ENCODE data around the gene OSER1.
"Not testable (repeated sequence)": the region's sequence is repeated elsewhere in the genome, so short reads cannot be mapped to it uniquely, and the experiment has no call there.

Gene OSER1

GRCh38 chr20:44210406-44211176 lies at the start of gene OSER1:
Gene OSER1, minus strand, starts transcription at chr20:44210771. Its CDS starts 3,814 bp downstream, at chr20:44206957.
- no peak for FAIRE-seq

DNA sequence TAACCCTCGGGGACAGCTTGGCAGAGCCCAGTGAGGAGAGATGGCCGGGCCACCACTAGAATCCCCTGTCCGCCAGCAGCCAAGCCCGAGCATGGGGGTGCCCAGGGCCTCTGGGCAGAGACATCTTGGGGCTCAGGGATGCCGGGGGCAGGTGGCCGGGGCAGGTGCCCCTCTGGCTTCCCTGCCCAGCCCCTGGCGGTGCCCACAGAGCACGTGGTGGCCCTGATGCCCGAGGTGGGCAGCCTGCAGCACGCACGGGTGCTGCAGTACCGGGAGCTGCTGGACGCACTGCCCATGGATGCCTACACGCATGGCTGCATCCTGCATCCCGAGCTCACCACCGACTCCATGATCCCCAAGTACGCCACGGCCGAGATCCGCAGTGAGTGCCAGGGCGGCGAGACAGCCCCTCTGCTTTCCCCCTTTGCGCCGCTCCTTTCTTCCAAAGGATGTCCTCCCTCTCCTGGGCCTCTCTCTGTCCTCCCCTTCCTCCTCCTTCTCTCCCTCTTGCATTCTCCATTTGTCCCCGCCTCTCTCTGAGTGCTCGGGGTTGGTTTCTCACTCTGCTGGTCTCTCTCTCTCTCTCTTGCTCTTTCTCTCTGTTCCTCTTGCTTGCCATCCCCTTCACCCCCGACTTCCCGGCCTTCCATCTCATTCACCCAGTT lies 47.8 kb upstream of the OSER1 start:
- no peak for FAIRE-seq

- FAIRE-seq = no peak
These were observed 46.4 kb upstream of the OSER1 start for GRCh38 chr20:44256961-44257360.

DNA sequence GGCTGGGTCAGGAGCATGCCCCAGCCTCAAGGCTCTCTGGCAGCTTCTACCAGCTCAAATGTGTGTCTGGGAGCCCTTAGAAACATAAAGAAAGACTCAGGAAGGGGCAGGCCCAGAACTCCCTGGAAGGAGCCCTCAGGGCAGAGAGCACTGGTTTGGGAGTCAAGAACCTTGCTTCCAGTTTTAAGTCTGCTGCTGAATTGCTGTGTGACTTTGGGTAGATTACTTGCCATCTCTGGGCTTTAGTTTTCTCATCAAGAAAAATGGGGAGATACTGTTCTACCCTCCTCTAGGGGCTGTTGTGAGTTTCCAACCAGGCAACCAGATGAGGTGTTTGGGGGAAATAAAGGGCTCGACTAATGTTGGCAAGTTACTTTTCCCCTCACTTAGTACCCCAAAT lies 45.4 kb upstream of the OSER1 start:
- FAIRE-seq = no peak

GRCh38 chr20:44254073-44254472 lies 43.5 kb upstream of the OSER1 start:
- FAIRE-seq = no peak

DNA sequence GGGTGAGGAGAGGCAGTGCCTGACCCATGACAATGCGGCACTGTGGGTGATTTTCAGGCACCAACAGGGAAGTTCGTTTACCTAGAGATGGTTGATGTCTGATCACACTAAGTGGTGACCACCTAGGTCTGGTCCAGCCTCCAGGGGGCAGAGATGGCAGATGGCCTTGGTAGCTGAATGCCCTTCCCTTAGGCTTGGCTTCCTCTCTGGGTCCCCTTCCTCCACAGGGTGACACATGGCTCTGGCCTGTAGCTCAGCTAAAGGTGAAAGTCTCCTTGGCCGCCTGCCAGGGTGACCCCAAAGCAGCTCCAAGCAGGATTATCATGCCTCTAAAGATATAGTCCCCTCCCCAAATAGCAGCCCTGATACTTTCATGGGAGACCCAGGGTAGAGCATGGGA lies 43.0 kb upstream of the OSER1 start:
- FAIRE-seq = no peak

GRCh38 chr20:44251284-44251683 lies 40.7 kb upstream of the OSER1 start:
- no peak for FAIRE-seq

DNA sequence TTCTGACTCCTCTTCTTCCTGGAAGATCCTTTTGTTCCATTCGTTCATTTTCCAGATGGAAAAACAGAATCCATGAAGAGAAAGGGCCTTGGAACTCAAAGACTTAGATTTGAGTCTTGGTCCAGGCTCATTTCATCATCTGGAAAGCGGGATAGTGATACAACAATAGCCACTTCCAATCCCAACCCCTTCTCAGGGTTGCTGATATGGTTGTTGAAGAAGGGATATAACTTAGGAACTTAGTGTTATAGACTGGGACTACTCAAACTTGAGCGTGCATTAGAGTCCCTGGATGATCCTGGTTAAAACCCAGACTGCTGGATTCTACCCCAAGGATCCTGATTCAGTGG lies 37.8 kb upstream of the OSER1 start:
- no peak for FAIRE-seq

DNA sequence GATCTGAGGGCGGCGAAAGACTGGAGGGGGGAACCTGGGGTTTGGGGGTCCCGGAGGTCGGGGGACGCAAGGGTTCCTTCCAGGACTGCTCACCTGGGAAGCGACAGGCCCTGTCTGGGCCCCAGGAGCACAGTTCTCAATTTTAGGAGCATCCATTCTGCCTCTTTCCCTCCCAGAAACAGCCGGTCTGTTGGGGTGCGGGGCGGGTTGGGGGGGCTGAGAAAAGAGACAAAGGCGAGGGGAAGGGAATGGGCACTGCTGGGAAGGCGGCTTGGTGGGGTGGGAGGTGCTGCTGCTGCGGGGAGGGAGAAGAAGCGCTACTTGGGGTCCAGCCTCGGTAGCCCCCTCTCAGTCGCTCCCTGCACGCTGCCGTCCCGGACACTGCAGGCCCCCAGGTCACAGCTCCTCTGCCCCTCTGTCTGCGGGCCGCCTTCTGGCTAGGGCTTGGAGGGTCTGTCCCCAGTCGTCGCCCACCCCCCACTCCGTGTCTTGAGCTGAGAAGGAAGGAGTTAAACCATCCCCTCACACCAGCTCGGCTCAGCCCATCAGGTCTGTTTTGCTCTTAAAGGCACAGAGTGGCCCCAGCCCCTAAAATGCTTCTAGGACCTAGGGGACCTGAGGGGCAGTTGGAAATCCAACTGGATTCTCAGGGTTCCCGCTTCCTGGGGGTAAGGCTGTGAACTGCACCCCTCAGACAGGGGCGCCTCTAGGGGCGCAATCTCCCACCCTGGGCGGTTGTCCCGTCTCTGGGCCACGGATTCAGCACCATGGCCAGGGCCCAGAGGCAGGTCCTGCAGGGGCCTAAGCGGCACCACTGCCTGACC lies 37.2 kb upstream of the OSER1 start:
- no peak for FAIRE-seq

GRCh38 chr20:44247131-44247571 lies 36.6 kb upstream of the OSER1 start, which contains the start of gene GDAP1L1:
Gene GDAP1L1, plus strand, starts transcription at chr20:44247308. Its CDS starts 27 bp downstream, at chr20:44247335.
- FAIRE-seq = no peak

GRCh38 chr20:44245977-44246376 lies 35.4 kb upstream of the OSER1 start:
- FAIRE-seq = no peak

DNA sequence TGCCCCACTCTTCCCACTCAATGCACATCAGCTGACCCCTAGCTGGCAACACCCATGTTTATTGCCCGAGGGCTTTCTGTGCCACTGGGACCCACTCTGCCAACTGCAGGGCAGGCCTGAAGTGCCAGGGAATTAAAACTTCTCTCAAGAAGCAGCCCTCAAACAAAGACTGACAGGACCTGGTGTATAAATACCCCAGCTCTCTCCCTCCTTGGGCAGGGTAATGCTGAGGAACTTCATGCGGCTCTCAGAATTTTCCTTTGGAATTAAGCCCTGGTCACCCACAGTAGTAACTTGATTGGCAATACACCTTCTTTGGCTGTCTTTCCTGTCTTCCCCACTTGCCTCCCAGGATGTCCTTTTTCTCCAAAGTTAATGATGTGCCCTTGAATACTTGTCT lies 31.2 kb upstream of the OSER1 start:
- no peak for FAIRE-seq

- not testable (repeated sequence) for FAIRE-seq
These were observed 26.3 kb upstream of the OSER1 start for GRCh38 chr20:44236840-44237239.

GRCh38 chr20:44235702-44236101 lies 25.1 kb upstream of the OSER1 start:
- FAIRE-seq = no peak

DNA sequence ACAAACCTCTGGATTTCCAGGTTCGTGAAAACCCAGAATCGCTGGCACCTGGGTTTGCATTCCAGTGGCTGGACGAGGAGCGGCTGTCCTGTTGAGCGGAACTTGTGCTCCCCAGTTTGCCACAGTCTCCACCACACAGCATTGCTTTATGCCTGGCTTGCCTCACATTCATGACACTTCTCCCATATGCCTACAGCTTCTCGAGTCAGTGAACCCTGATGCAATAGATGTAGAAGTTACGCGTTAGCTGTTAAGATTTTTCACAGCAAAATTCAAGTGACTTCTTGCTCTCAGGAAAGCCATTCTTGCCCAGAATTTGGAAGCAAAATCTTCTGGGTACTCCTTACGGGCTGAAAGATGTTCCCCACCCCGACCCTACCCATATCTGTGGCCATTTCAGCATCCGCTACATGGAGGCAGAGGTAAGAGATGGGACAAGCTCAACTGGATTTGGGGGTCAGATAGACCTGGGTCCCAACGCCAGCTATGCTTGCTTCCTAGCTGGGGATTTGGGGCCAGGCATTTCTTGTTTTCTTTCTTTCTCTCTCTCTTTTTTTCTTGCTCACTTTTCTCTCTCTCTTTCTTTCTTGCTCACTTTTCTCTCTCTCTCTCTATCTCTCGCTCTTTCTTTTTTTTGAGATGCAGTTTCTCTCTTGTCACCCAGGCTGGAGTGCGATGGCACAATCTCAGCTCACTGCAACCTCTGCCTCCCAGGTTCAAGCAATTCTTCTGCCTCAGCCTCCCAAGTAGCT lies 24.2 kb upstream of the OSER1 start:
- FAIRE-seq = no peak

DNA sequence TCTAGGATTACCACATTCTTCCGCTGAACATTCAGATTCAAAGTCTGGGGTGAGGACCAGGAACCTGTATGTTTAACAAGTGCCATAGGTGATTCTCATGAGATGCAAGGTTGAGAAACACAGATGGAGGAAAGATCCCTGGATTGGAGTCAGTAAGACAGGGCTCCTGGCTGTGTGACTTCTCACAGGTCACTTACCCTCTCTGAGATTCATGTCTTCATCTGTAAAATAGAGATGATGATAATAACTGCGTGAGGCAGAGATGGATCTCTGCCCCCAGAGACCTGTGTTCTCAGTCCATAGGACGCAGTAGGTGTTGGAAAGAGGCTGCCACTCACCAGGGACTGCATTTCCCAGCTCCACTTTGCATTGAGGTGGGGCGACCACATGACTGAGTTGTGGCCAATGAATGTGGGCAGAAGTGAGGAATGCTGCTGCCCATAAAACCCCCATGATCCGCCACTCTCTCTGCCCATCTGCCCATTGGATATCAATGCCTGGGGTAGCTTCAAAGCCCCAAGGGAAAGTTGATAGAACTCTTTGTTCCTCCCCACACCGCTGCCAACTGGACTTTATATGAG lies 23.0 kb upstream of the OSER1 start:
- FAIRE-seq = no peak

GRCh38 chr20:44232469-44232856 lies 21.9 kb upstream of the OSER1 start:
- FAIRE-seq = not testable (repeated sequence)

- no peak for FAIRE-seq
These were observed 21.3 kb upstream of the OSER1 start for GRCh38 chr20:44231713-44232468.

GRCh38 chr20:44231193-44231592 lies 20.6 kb upstream of the OSER1 start:
- no peak for FAIRE-seq

- FAIRE-seq = no peak
These were observed 18.1 kb upstream of the OSER1 start for GRCh38 chr20:44228465-44229258.

GRCh38 chr20:44224637-44225036 lies 14.1 kb upstream of the OSER1 start:
- no peak for FAIRE-seq
